SH-SY5Y (cell line): ENCODE results near the gene ABCC9.

Experiments used
- GATA2 ChIP-seq: IDR thresholded peaks from 2 replicates; pipeline ENCODE4 v1.6.1; 2011; ENCODE audit warnings: mild to moderate bottlenecking, low read depth, low read length
- GATA3 ChIP-seq: IDR thresholded peaks from 2 replicates; pipeline ENCODE4 v1.6.1; 2011; ENCODE audit warnings: low read depth, mild to moderate bottlenecking, low read length, moderate library complexity

DNA sequence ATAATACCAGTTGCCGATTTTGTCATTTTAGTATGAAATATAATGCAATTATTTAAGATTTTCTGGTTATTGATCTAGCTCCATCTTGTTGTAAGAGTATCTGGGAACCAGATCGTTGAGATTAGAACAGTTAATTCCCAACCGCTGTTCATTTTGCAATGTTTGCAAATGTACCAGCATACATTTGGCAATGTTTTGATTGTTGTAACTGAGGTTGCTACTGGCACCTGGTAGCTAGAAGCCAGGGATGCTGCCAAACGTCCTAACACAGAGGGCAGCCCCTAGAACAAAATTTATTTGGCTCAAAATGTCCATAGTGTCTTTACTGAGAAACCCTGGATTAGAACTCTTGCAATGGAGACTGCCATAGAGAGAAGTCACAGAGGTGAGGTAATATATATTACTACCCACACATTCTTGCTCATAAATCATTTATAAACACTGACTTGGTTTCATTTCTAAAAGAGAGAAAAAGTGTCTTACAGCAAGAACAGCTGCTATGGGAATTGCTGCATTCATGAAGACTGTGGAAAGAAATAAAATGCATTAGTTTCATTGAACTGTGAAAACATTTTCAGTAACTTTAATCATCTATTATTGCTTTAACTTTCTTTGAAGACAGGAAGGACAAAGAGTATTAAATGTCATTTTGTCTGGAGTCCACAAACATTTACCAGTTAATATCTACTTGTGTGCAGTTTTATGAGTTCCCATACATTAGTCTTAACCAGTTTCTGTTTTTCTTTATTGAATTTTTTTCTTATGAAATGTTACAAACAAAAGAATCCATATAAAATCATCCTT is 46.2 kb downstream of the ABCC9 start:
- TF ChIP-seq GATA3 (no peak), GATA2 (no peak)
